NB4 (cell line): ENCODE results near the gene GSTCD.

Experiments
- POLR2A ChIP-seq: IDR thresholded peaks from 2 replicates; pipeline ENCODE4 v1.6.1; 2011; ENCODE audit warnings: mild to moderate bottlenecking; ENCODE audit not compliant: insufficient read length; ENCODE audit errors: extremely low read depth
- TF ChIP-seq, protein P1 (sequence below): IDR thresholded peaks from one replicate; pipeline ENCODE4 v1.5.1; 2012; ENCODE audit warnings: low read depth, low read length
- TF ChIP-seq, protein P2 (sequence below): IDR thresholded peaks from 2 replicates; pipeline ENCODE4 v1.6.1; 2011; ENCODE audit warnings: low read depth, low read length

DNA sequence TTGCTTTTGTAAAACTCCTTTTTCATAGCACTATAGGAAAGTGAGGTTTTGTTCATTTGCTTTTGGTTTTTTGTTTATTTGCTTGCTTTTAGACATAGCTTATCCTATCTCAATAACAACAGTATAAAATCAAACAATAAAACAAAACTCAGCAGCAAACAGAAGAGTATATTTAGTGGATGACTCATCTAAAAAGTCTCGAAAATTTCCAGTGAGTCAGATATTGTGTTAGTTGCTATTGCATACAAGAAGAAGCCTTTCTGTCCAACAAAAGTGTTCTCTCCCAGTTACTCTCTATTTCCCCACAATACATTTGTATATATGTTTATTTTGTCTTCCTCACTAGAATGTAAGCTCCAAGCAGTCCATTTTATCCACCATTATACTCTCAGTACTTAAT lies 150.6 kb downstream of the GSTCD start:
- no peak for TF ChIP-seq POLR2A
- TF ChIP-seq, protein P1, sequence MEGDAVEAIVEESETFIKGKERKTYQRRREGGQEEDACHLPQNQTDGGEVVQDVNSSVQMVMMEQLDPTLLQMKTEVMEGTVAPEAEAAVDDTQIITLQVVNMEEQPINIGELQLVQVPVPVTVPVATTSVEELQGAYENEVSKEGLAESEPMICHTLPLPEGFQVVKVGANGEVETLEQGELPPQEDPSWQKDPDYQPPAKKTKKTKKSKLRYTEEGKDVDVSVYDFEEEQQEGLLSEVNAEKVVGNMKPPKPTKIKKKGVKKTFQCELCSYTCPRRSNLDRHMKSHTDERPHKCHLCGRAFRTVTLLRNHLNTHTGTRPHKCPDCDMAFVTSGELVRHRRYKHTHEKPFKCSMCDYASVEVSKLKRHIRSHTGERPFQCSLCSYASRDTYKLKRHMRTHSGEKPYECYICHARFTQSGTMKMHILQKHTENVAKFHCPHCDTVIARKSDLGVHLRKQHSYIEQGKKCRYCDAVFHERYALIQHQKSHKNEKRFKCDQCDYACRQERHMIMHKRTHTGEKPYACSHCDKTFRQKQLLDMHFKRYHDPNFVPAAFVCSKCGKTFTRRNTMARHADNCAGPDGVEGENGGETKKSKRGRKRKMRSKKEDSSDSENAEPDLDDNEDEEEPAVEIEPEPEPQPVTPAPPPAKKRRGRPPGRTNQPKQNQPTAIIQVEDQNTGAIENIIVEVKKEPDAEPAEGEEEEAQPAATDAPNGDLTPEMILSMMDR, result no peak
- TF ChIP-seq, protein P2, sequence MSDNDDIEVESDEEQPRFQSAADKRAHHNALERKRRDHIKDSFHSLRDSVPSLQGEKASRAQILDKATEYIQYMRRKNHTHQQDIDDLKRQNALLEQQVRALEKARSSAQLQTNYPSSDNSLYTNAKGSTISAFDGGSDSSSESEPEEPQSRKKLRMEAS, result no peak
